Stimulated activated CD8-positive, alpha-beta memory T cell treated with anti-CD3 and anti-CD28 coated beads, Interleukin-15, amount 100 ng/mL, for 48 hours (primary cell): ENCODE results near the gene TK1.
"Not testable (repeated sequence)": the region's sequence is repeated elsewhere in the genome, so short reads cannot be mapped to it uniquely, and the experiment has no call there.

Source experiments
- DNase-seq, 2 donors: peaks; one replicate each; pipeline ENCODE4 v3.0.0-alpha.2; 2020; ENCODE audit warnings: low read depth in 2 of 2

Gene TK1

DNA sequence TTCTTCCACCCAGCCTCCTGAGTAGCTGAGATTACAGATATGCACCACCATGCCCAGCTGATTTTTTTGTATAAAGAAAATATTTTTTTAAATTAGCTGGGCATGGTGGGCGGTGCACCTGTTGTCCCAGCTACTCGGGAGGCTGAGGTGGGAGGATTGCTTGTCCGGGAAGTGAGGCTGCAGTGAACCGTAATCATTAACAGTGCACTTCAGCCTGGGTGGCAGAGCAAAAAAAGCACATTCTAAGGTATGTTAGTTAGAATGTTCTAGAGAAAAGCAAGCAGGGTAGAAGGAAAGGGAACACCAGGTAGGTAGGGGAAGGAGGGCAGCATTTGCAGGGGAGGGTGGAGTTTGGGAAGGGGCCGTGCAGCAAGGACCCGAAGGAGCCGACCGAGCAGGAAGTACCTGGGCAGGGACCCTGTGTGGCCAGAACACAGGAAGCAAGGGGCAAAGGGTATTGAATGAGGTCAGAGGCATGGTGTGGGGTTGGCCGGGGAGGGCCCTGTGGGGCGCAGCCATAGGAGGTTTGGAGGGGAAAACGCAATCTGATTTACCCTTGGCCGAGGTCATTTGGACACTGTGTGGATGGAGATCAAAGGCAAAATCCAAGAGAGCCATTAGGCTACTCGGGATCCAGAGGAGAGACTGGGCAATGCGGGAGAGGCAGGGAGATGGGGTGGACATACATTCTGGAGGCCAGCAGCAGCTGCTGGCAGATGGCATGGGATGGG, 38.4 kb downstream of the TK1 start:
- DNase-seq = no peak

DNA sequence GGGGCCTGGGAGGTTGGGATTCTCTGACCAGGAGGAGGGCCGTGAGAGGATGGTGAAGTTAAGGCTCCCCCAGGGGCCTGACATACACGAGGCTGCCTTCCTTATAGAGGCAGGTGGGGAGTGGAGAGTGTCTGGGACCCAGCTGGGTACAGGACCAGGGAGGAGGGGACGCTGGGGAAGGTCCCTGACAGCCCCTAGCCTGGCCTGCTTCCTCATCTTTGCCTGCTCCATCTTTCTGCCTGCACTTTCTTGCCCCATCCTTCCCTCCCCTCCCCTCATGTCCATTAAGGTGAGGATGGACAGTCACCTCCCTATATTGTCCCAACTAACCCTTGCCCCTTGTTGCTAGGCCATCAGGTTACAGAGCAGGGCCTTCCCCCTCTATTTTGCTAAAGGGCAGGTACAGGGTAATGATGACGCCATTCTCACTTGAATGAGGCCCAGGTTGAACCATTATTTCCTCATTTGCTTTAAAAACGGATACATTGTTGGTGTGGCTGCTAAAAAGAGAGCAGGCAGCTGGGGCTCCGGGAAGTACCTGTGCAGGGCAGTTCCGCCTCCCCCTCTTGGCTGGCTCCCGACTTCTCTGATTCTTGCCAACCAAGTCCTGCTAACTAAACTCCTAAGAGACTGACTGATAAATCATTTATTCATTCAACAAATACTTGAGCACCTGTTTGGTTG, 39.4 kb downstream of the TK1 start:
- DNase-seq = no peak

DNA sequence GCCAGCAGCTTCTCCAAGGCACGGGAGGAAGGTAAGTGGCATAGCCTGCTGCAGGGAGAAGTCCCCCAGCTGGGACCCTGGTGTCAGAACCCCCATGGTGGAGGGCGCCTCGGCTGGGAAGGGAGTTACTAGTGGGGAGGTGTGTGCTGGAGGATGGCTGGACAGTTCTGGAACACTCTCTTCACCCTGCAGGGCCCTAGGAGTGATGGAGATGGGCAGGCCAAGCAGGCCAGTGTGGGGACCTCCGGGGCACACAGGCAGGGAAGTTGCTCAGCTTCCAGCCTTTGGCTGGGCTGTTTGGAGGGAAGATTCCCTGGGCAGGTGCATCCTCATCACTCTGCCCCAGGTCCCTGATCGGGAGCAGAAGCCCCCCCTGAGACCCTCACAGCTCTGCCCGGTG, 40.0 kb downstream of the TK1 start:
- no peak for DNase-seq

- no peak for DNase-seq
Measured at GRCh38 chr17:78146471-78146869, 40.4 kb downstream of the TK1 start.

DNA sequence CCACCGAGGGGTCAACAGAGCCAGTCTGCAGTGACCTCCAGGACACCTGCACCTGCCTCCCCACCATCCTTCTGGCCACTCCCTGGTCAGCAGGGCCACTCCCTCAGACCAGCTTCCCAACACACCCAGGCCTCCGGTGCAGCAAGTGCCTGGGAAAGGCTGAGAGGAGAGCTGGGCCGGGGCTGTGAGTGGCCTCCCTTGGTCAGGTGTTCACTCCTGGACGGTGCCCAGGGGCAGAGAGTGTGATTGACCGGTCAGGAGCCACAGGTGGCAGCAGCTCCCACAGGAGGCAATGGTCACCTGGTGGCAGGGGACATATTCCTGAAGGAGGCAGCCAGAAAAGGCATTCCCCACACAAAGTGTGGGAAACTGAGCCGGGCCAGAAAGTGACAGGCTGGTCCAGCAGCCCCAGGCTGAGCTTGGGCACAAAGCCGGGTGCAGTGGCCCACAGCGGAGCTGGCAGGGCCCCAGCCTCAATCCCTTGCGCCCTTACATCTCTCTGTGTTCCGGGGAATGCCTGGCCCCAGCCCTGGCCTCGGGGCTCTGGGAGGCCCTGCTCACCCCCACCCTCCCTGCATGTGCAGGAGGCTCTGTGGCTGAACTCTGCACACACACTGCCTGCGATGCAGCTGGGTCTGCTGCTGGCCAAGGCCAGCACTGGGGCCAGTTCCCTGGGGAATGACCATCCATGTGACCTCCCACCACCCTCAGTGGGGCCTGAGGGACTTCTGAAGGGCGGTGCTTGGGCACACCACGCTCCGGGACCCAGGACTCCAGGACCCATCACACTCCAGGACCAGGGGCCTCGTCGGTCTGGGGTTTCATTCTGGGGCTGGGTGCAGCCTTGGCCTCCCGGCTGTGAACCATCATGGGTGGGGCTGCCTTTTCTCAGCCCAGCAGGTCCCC, 41.9 kb downstream of the TK1 start:
- no peak for DNase-seq

DNA sequence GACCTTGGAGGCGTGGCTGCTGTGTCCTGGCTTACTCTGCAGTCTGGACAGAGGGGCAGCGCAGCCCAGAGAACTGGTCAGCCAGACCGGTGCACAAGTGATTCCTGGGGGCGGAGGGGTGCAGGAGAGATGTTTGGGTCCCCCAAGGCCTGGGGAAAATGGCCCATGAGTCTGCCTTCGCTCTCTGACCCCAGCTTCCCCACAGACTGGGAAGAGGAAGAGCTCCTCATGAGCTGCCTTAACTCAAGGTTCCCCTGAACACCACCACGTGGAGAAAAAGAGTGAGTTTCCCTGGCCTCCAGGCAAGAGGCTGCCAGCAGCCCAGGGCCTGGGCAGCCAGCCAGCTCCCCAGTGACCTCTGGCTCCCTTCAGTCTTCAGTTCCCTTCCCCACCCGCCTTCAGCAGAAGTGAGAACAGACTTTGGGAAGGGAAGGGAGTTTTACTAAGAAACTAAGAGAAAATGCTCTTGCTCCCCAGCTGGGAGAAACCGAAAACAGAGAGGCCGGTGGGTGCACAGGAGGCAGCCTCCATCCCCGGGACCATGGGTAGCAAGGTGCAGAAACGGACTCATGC, 42.6 kb downstream of the TK1 start:
- no peak for DNase-seq

- DNase-seq = no peak
Measured at GRCh38 chr17:78143214-78144146, 43.4 kb downstream of the TK1 start.

DNA sequence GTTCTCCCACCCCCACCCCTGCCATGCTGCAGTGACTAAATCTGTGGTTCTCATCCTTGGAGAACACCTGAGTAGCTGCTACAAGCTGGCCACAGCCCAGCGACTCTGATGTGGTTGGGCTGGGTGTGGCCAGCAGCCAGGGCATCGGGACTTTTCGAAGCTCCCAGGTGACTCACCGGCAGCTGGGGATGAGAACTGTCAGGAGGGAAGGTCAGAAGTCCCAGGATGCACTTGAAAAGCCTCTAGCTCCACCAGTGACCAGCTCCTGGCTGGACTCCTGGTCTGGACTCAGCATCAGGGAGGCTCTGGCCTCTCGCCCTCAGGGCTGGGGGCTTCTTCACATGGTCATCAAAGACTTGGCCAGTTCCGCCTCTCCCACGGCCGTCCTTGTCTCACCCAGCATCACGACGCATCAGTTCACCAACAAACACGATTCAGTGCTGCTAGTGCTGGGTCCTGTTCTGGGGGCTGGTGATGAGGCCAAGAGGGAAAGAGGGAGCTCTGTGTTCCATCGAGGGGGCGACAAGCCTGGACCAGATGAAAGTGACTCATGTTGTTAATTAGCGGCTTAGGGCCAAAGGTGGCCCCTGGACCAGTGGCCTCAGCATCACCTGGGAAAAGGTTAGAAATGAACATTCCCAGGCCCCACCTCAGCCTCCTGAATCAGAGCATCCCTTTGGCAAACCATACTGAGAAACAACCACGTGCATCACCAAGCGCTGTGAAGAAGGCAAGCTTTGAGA, 44.6 kb downstream of the TK1 start:
- DNase-seq = no peak

DNA sequence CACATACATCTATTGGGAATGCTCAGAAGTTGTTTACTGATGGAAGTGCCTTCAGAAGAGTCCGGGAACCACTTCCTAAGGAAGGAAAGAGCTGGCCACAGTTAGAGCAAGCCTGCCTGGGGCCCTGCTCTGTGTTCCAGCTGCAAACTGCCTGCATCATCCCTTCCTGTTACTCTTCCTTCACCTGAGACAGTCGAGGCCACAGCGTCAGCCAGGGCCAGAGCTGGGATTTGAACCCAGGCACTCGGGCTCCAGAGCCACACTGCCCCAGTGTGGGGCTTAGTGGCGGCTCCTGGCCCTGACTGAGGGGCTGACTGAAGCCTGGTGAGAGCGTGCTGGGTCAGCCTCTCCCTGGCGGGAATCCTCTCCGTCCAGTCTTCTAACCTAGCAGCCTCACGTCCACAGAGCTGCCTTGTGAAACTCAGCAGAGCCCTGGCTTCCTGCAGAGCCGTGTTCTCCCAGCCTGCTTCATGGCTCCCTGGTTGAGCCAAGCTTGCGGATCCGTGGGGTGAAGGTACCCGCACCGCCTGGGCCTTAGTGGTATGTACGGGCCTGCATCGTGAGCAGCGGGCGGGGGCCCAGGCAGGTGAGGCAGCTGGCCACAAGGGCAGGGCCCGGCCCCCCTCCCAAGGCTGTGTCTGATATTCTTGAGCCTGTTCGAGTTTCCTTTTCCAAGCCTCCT, 45.3 kb downstream of the TK1 start:
- no peak for DNase-seq

DNA sequence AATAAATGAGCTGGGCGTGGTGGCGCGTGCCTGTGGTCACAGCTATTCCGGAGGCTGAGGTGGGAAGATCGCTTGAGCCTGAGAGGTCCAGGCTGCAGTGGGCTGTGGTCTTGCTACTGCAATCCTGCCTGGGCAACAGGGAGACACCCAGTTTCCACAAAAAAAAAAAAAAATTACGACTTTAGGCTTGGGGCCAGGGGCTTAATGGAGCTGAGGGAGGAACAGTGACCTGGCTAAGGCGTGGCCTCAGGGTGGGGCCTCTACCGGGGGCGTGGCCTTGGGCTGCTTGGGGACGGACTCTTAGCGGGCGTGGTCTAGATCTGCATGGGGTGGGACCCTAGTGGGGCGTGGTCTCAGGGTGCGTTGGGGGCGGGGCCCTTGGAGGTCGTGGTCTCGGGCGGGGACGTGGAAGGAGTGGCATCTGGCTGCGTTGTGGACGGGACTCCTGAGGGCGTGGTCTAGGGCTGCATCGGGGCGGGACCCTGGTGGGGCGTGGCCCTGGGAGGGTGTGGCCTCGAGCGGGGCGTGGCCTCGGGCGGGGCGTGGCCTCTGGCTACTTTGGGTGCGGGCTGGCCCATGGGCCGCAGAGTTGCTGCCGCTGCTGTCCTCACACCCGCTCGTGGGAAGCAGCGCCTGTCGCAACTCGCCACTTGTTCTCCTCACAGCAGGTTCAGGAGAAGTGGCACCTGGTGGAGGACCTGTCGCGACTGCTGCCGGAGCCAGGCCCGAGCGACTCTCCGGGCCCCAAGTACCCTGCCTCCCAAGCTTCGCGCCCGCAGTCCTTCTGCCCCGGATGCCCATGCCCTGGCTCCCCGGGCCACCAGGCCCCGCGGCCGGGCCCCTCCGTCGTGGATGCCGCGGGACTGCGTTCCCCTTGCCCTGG, 46.4 kb downstream of the TK1 start:
- peak; percentile 90 to 94 for DNase-seq

GRCh38 chr17:78139861-78140168, 47.0 kb downstream of the TK1 start:
- DNase-seq = not testable (repeated sequence)

DNA sequence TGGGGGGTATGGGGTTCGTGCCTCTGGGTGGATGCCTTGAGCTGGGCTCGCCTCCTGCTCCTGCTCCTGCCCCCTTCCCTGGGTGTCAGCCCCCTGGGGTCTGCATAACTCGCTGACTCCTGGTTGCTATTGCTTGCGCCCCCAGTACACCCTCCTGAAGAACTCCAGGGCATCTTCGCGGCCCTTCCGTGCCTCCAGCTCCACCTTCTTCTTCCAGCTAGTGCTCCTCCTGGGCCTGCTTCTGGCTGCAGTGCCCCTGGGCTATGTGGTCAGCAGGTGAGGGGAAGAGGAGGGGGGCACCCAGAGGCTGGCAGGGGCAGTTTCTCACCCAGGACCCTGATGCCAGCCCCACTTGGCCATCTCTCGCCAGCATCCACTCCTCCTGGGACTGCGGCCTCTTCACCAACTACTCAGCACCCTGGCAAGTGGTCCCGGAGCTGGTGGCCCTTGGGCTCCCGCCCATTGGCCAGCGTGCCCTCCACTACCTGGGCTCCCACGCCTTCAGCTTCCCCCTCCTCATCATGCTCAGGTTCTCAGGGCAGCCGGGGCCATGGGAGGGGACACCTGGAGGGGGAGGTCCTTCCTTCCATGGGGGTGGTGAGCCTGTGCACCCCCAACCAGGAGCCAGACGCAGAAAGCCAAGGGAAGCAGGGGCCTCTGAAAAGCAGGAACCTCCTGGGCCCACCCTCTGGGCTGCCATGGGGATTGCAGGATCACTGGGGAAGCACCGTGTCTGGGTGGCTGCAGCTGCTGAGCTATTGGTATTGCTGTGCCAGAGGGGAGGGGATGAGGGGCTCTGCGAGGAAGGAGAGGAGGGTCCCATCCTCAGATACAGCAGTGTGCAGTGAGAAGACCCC, 48.4 kb downstream of the TK1 start:
- DNase-seq = no peak

DNA sequence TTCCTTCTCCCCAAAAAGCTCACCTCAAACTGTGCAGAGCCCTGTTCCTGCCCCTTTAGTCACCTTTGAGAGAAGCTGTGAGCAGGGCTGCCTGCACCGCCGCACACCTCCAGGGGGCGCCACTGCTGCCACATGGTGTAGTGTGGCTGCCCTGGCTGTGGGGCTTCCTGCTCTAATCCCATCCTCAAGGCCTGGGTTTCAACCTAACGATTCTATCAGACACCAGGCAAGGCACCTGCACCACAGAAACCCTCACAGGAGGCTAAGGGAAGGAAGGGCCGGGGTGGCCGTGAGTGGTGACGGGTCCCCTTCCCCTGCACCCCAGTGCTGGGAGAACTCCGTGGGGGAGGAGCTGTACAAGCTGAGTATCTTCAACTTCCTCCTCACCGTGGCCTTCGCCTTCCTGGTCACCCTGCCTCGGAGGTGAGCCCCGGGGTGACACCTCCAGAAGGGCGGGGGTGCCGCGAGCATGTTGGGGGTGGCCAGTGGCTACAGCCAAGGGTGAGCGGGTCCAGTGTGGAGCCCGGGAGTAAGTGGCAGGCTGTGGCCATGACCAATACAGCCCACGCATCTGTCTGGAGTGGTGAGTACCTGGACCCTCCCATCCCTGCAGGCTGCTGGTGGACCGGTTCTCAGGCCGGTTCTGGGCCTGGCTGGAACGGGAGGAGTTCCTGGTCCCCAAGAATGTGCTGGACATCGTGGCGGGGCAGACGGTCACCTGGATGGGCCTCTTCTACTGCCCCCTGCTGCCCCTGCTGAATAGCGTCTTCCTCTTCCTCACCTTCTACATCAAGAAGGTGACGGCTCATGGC, 49.3 kb downstream of the TK1 start:
- no peak for DNase-seq

DNA sequence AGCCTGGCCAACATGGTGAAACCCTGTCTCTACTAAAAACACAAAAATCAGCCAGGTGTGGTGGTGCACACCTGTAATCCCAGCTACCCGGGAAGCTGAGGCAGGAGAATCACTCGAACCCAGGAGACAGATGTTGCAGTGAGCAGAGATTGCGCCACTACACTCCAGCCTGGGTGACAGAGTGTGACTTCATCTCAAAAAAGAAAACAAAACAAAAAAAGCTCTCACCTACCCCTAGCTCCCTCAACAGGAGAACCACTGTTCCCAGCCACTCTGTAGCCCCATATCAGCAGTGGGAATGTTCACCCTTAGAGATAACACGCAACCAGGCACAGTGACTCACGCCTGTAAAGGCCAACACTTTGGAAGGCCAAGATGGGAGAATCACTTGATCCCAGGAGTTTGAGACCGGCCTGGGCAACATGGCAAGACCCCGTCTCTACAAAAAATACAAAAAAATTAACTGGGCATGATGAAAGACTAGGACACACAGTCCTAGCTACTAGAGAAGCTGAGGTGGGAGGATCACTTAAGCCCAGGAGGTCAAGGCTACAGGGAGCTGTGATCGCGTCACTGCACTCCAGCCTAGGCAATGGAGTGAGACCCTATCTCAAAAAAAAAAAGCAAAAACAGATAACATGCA, 50.9 kb downstream of the TK1 start:
- DNase-seq = no peak

DNA sequence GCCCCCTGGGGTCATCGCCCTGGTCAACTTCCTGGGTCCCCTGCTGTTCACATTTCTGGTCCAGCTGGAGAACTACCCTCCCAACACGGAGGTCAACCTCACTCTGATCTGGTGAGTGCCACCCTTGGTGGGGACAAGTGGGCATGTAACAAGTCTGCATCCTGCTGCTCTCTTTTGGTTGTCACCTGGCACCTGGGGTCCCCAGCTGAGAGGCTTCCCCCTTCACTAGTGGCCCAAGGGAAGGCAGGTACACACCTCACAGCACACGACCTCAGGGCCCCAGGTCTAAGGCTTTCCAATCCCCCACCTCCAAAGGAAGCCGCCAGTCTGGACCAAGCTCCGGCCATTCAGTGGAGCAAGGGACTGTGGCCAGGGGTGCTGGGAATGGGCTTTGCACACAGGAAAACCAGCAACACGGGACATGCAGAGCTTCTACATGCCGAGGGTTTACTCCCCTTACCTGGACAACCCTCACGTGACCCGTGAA, 51.9 kb downstream of the TK1 start:
- no peak for DNase-seq
